Upper lobe of left lung (tissue), 6 donors: Measurements from ENCODE around the gene ASAH2. TPM values are rescaled to one million over a fixed set of nuclear protein-coding genes. Genes with fewer than 3 reads are reported as not detected.
A peak's percentile ranks its signal among the peaks of the same experiment; 100 is the strongest.

Experiments used
- ATAC-seq, 2 donors: fragments of 200-7000 bp; cut with Tn5 transposase; one replicate each; pipeline ENCODE4 v1.9.1; 2022; ENCODE audit warnings: mild to moderate bottlenecking in 2 of 2, moderate library complexity in 2 of 2; ENCODE audit not compliant: low FRiP score in 2 of 2
- DNase-seq, 2 donors: peaks; one replicate each; pipeline ENCODE4 v3.0.0-alpha.2; 2019 to 2020
- H3K27ac ChIP-seq, 4 donors: fragments of 200-600 bp; sonication (generic); one replicate each; pipeline ENCODE4 v1.5.1; 2016 to 2019
- H3K27me3 ChIP-seq, 4 donors: fragments of 200-600 bp; sonication (generic); one replicate each; pipeline ENCODE4 v1.5.1; 2017 to 2019
- H3K36me3 ChIP-seq, 4 donors: fragments of 200-600 bp; sonication (generic); one replicate each; pipeline ENCODE4 v1.5.1; 2016 to 2019
- H3K4me1 ChIP-seq, 4 donors: fragments of 200-600 bp; sonication (generic); one replicate each; pipeline ENCODE4 v1.5.1; 2018 to 2019
- H3K4me3 ChIP-seq, 4 donors: fragments of 200-600 bp; sonication (generic); one replicate each; pipeline ENCODE4 v1.5.1; 2017 to 2019; ENCODE audit warnings: mild to moderate bottlenecking in 2 of 4, moderate library complexity in 1 of 4
- H3K9me3 ChIP-seq, 4 donors: fragments of 200-600 bp; sonication (generic); one replicate each; pipeline ENCODE4 v1.5.1; 2018 to 2019
- CTCF ChIP-seq, 6 experiments: fragments of 450-650 bp in 4 of 6; fragments of 200-600 bp in 2 of 6; sonication (generic) in 2 of 6; IDR thresholded peaks; one replicate each; pipeline ENCODE4 v1.5.1; 2016 to 2019; ENCODE audit warnings: antibody characterized with exemption in 6 of 6
- EP300 ChIP-seq, 4 donors: sonication (generic); formaldehyde crosslinking; IDR thresholded peaks; one replicate each; pipeline ENCODE4 v1.5.1; 2017; ENCODE audit warnings: antibody characterized with exemption in 4 of 4, control low read depth in 2 of 4
- POLR2A ChIP-seq, 4 donors: fragments of 450-650 bp; IDR thresholded peaks; one replicate each; pipeline ENCODE4 v1.5.1; 2016 to 2017; ENCODE audit warnings: antibody characterized with exemption in 4 of 4, mild to moderate bottlenecking in 2 of 4
- POLR2AphosphoS5 ChIP-seq, 2 donors: sonication (generic); formaldehyde crosslinking; IDR thresholded peaks; one replicate each; pipeline ENCODE4 v1.5.1; 2017; ENCODE audit warnings: antibody characterized with exemption in 2 of 2
- WGBS, 2 donors: methylation state at CpG; one replicate each; pipeline ENCODE4 v1.1.5; 2017 to 2018; 5-methylcytosine and 5-hydroxymethylcytosine counted together
- total RNA-seq, 6 donors: library from RNA; depleted of rRNA in 4 of 6; stranded (reverse); fragments of >200 nt in 4 of 6; gene quantifications; one replicate each; pipeline versions ENCODE4 v1.1.0 to v1.2.1, GENCODE V29; 2016 to 2021
- donor health status: DM: no; HTN: no; CAD: no; lungs with moderate emphysema.
- donor health status: DM: no; HTN: yes; CAD: no; lungs with severe emphysema.

The ASAH2 gene
- 10 to 100 TPM in 1 of 6 donors, under 1 TPM in 5; 0.11 to 21.0 (median 0.61) TPM for total RNA-seq

GRCh38 chr10:50251394-50251793, at the start of gene ASAH2:
Gene ASAH2 (minus strand): TSS chr10:50251516. CDS start chr10:50248610, 2,906 bp downstream.
- no peak for DNase-seq
- H3K9me3 ChIP-seq: no peaks in the 10 kb centered on the region
- H3K36me3 ChIP-seq: no peaks in the 10 kb centered on the region
- no peaks in the 10 kb centered on the region for H3K4me1 ChIP-seq
- H3K4me3 ChIP-seq: no peak within 1 kb of the TSS
- no peak within 1 kb of the TSS for H3K27ac ChIP-seq
- no peak for ATAC-seq
- 35% methylated on average over 1 of the region's 1 CpG for WGBS, 2 donors
- TF ChIP-seq POLR2AphosphoS5 (IDR thresholded peaks at IDR 0.05) (no peak), EP300 (IDR thresholded peaks at IDR 0.05) (no peak), CTCF (IDR thresholded peaks at IDR 0.05) (no peak), POLR2A (IDR thresholded peaks at IDR 0.05) (no peak)
- no peaks in the 10 kb centered on the region for H3K27me3 ChIP-seq

GRCh38 chr10:50299948-50300669, 48.8 kb upstream of the ASAH2 start:
- no peaks in the 10 kb centered on the region for H3K27me3 ChIP-seq
- H3K27ac ChIP-seq: no peak overlapping the region
- no peak for TF ChIP-seq POLR2A (IDR thresholded peaks at IDR 0.05)
- TF ChIP-seq POLR2AphosphoS5 (IDR thresholded peaks at IDR 0.05): no peak
- TF ChIP-seq EP300 (IDR thresholded peaks at IDR 0.05): no peak
- TF ChIP-seq CTCF (IDR thresholded peaks at IDR 0.05): no peak
- peaks cover 0 to 2% (median 0%) of the 10 kb centered on the region in 4 donors for H3K36me3 ChIP-seq
- WGBS, 2 donors: 90 to 95% methylated on average over 1 of the region's 1 CpG
- no peak for ATAC-seq
- H3K4me3 ChIP-seq: no peak overlapping the region
- no peak for DNase-seq
- H3K4me1 ChIP-seq: no peaks in the 10 kb centered on the region
- H3K9me3 ChIP-seq: no peaks in the 10 kb centered on the region

- no peaks in the 10 kb centered on the region for H3K9me3 ChIP-seq
- no peaks in the 10 kb centered on the region for H3K4me1 ChIP-seq
- ATAC-seq (no peak), DNase-seq (no peak)
- no peak overlapping the region for H3K4me3 ChIP-seq
- H3K27me3 ChIP-seq: no peaks in the 10 kb centered on the region
- no peaks in the 10 kb centered on the region for H3K36me3 ChIP-seq
- WGBS, 2 donors: 90 to 100% methylated on average over 1 of the region's 1 CpG
- no peak overlapping the region for H3K27ac ChIP-seq
- TF ChIP-seq POLR2AphosphoS5 (IDR thresholded peaks at IDR 0.05) (no peak), CTCF (IDR thresholded peaks at IDR 0.05) (no peak), POLR2A (IDR thresholded peaks at IDR 0.05) (no peak), EP300 (IDR thresholded peaks at IDR 0.05) (no peak)
Measured at GRCh38 chr10:50295367-50295766, 44.1 kb upstream of the ASAH2 start.

GRCh38 chr10:50294582-50294981, 43.3 kb upstream of the ASAH2 start:
- no peak for DNase-seq
- H3K4me3 ChIP-seq: no peak overlapping the region
- H3K27me3 ChIP-seq: no peaks in the 10 kb centered on the region
- H3K27ac ChIP-seq: no peak overlapping the region
- ATAC-seq: peak in 1 of 2 donors; percentile 61
- TF ChIP-seq CTCF (IDR thresholded peaks at IDR 0.05): no peak
- no peak for TF ChIP-seq EP300 (IDR thresholded peaks at IDR 0.05)
- TF ChIP-seq POLR2AphosphoS5 (IDR thresholded peaks at IDR 0.05): no peak
- TF ChIP-seq POLR2A (IDR thresholded peaks at IDR 0.05): no peak
- no peaks in the 10 kb centered on the region for H3K4me1 ChIP-seq
- H3K36me3 ChIP-seq: no peaks in the 10 kb centered on the region
- WGBS, 2 donors: 89% methylated on average over 1 of the region's 1 CpG; no CpG with 5 or more reads in 1 of the 2 donors
- no peaks in the 10 kb centered on the region for H3K9me3 ChIP-seq
